ENCODE results near the gene PCSK6. TPM values are rescaled to one million over a fixed set of nuclear protein-coding genes. Genes with fewer than 3 reads are reported as not detected.

The PCSK6 gene
- total RNA-seq, 1 donor, result 0.54 TPM

DNA sequence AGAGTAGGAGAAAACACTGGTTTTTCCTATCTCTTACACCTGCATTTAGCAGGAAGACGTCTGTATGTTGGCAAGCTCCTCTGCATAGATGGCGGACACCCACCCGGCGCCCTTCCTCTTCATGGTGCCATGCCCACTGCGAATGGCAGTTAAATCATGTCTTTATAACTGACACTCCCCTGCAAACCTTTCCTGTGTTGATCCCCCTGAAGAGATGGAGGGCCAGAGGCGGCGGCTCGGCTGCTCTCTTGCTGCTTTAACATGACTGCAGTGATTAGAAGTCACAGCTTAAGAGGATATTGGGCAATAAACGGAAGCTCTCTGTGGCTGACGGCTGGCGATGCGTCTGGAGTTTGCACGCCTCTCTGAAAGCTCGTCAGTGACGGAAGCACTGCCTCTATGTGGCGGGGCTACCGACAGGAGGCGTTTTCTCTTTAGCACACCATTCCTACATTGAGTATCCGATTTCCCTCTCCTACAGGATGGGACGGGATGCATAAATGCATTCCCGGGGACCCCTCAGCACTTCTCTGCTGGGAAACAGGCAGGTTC is 168.9 kb downstream of the PCSK6 start:
- peak in 2 of 3 donors; percentile 87 to 93 for DNase-seq (ENCODE audit: low read depth in 2 of 3, low spot score in 2 of 3)

DNA sequence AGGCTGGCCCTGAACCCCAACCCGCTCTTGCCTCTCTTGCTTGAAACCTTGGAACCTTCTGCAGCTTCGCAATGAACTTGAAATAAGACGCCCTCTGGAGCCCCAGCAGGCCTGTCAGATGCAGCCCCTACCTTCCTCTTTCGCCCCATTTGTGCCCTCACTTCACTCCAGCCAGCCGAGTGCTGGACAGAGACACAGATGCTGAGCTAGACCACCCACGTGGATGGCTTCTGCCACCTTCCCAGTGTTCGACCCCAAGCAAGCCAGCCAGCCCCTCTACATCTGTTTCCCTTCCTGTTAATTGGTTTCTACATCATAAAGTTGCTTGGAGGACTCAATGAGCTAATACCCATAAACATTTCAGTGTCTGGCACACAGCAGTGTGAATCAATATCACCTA is 170.7 kb downstream of the PCSK6 start:
- DNase-seq (ENCODE audit: low read depth in 2 of 3, low spot score in 2 of 3), result peak in 1 of 3 donors; percentile 41

DNA sequence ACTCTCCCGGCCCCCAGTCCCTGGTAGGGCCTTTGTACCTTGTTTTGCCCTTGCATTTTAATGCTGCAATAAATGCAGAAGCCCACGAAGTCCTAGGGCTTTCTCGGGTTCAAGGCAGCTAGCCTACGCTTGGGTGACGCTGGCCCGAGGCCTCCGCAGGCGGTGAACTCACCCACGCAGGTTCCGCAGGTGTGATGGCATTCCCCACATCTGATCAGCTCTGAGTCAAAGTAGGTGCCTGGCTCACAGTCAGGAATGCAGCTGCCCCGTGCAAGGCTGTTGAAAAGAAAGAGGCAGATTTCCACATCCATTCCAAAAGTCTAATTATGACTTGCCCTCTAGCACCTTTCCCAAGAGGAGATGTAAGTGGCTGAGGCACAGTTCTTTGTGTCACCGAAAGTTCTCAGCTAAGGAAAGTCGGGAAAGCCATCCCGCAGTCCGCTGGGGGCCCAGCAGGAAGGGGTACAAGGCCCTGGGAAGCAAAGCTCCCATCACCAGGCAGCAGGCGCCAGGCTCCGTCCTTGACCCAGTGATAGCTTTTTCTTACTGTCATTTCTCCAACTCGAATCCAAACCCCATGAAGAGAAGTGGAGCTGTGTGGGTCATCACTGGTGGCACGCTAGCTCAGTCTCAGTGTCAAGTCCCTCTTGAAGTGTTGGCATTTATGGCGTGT is 171.2 kb downstream of the PCSK6 start:
- no peak for DNase-seq (ENCODE audit: low read depth in 2 of 3, low spot score in 2 of 3)

DNA sequence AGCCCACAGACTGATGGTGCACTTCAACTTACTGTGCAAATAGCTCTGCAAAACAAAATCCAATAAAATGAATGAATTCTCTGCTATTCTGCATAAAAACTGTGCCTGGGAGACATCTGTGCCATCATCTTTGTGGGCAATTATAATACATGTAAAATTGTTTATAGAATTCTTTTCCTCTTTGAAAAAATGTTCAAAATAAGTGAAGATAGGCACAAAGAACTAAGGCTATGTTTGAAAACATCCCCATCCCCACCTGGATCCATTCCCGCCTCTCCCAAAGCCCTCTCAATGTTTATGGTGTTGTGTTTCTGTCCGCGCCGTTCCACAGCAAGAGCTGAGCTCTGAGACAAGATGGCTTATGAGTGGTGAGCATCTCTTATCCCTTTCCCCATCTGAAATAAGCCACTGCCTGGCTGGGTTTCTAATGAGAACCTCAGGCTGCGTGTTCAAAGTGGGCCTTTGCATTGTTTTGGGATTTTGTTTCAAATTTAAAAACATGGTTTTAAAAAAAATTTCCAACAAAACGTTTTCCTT is 172.1 kb downstream of the PCSK6 start:
- no peak for DNase-seq (ENCODE audit: low read depth in 2 of 3, low spot score in 2 of 3)

DNA sequence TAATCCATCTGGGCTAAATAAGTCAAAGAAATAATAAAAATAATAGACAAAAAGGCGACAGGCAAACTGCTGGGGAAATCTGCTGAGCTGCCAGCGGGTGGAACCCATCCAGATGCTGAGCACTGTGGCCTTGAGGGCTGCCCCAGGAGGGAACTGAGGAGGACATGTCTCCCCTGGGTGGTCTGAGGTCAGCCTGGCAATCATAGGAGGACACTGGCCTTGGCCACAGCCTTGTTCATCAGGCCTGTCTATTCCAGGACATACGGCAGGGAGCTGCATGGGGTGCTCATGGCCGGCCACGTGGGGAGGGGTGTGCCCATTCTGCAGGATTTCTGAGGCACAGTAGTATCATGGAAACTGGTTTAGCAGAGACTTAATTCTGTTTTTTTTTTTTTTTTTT is 173.0 kb downstream of the PCSK6 start:
- DNase-seq (ENCODE audit: low read depth in 2 of 3, low spot score in 2 of 3), result no peak

DNA sequence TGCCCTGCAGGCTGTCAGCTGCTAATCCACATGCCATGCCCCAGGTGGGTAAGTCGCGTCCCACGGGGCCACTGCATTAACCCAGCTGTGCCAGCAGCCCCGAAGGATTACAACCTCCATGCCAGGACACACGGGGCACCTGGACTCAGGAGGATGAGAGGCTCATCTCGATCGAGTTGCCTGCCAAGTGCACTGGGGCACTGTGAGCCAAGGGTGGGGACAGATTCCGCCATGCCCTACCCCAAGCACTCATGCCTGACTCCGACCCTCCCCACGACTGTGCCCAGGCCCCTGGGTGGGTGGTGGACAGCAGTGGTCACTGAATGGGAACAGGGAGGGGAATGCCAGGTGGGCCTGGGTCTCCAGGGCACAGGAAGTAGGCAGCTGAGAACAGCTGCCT is 173.8 kb downstream of the PCSK6 start:
- no peak for DNase-seq (ENCODE audit: low read depth in 2 of 3, low spot score in 2 of 3)

DNA sequence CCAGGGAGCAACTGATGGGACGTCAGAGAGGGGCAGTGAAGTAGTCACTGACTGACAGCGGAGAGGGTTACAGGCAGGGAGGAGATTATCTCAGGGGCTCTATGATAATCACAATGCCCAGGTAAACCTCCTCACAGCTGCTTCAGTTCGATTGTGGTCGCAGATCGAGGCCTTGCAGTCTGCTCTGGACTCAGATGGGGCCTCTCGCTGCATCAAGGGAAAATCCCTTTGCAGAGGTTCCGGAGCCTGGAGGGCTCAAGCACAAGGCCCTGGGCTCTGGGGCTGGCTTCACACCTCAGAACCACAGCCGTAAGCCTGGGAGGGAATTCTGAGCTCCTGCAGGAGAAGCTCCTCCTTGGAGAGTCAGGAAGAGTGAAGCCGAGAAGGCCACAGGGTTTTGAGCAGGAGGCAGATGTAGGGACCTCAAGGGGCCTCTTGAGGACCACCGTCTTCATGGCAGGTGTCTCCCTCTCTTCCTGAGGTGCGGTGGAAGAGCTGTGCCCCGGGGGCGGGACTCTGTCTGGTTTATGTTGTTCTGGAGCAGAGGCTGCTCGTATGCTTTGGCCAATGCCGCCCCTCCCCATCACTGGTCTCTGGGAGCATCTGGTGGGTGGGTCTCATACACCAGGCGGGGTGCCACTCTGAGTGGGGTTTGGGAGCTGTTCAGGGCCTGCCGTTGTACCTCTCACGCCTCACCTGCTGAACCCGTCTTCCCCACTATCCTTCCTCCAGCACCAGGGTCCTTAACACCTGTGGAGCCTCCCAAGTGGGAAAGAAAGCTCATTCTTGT is 175.0 kb downstream of the PCSK6 start:
- DNase-seq (ENCODE audit: low read depth in 2 of 3, low spot score in 2 of 3), result no peak

DNA sequence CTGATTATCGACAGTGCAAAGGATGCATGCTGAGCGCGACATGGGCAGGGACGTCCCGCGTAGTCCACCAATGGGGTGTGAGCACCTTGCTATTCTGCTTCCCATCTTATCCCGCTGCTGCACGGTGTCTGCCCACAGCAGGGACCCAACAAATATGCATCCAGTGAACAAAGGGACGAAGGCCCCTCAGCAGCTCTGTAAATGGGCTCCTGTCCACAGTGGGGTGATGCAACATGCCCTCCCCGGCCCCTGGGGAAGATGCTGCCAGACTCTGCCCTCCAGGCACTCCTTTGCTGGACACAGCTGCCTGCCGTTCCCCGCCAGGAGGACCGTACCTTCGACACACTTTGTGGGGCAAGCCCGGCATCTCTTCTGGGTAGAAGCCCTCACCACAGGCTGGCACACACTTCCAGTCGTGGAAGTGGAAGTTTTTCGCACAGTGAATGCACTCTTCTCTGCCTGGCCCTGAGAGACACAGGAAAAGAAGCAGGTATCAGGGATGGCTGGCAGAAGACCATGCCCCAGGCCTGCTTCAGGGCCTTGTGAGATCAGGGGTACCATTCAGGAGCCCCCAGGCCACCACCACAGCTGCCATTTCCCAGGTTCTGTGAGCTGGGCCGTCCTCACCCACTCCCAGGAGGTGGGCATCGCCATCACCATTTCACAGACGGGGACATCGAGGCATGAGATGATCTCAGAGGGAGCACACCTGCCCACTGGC is 176.3 kb downstream of the PCSK6 start:
- DNase-seq (ENCODE audit: low read depth in 2 of 3, low spot score in 2 of 3), result no peak

DNA sequence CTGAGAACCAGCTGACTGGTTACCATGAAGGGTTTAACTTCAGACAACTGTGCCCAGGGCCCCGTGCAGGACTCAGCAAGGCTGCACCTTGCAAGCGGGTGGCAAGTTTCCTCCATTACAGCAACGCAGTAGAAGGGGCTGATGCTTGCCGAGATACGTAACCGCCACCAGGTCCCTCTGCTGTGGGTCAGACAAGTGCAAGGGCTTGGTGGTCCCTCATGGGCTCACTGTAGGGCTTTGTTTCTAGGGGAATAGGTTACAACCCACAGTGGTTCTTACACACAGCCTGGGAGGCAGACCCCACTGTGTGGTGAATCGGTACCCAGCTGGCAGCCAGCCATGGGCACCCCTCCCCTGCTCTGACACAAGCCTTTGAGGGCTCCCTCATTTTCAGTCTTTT is 179.0 kb downstream of the PCSK6 start:
- no peak for DNase-seq (ENCODE audit: low read depth in 2 of 3, low spot score in 2 of 3)

DNA sequence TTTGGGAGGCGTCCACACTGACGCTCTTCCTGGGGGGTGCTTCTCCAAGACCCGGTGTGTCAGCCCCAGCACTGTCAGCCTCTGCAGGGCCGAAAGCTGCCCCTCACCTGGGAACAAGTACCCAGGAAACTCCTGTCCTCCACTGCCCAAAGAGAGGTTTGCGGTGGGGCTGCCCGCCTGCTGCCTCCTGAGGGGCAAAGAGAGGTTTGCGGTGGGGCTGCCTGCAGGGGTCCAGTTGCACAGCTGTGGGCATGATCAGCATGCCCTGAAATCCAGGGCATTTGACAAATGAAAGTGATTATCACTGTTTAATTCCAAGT is 179.4 kb downstream of the PCSK6 start:
- DNase-seq (ENCODE audit: low read depth in 2 of 3, low spot score in 2 of 3), result no peak

DNA sequence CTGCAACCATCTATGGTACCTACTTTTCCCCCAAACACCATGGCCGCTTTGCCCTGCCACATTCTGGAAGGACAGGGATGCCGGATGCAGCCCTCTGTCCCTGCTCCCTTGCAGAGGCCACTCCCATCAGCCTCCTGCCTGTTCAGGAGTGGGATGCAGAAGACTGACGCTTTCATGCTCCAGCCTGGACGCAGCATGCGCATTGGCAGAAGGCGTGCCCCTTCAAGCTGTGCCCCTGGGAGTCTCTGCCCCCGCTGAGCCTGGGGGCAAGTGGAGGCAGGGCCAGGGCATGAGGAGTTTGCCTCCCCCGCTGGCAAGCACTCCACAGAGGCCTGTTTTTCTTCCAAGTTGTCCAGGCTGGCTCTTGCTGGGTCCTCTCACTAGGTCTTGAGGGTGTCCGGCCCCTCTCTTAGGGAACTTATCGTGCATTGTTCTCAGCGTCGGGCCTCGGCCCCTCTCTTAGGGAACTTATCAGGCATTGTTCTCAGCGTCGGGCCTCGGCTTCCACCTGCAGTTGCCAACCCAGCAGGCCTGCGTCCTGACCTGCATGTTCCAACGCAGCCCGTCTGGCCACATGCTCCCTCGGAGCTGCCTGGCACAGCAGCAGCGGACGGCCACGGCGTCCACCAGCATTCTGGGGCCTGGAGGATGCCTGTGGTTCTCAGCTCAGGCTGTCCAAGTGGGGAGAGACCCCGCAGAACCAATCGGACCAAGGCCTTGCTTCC is 179.9 kb downstream of the PCSK6 start:
- DNase-seq (ENCODE audit: low read depth in 2 of 3, low spot score in 2 of 3), result no peak

DNA sequence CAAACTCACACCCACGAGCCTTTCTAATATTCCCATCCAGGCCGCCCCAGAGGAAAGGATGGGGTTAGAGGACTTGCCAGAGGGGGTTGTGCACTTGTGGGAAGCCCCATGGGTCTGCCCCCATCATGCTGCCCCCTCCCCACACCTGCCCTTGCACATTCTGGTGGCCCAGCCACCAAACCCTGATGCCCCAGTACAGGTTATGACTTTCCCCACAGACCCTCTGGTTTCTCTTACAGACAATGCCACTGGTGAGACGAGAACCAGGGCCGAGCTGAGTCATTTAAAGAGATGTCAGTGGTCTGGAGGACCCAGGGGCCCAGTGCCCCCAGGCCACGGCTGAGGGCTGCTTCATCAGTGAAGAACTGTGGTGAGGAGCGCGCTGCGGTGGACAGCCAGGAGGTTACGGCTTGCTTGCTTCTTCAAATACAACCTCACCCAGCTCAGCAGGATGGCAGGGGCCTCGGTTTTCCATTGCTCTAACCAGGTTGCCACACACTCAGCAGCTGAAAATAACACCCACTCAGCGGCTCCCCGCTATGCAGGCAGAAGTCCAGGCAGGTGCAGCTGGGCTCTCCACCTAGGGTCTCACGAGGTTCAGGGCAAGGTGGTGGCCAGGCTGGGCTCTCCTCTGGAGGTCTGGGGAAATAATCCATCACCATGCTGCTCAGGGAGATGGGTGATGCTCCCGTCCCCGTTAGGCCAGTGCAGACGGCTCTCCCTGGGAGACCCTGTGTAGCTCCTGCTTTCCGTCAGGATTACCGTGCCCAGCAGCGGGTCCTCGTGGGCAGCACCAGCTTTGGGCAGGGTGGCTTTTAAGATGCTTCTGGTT is 180.7 kb downstream of the PCSK6 start:
- no peak for DNase-seq (ENCODE audit: low read depth in 2 of 3, low spot score in 2 of 3)

DNA sequence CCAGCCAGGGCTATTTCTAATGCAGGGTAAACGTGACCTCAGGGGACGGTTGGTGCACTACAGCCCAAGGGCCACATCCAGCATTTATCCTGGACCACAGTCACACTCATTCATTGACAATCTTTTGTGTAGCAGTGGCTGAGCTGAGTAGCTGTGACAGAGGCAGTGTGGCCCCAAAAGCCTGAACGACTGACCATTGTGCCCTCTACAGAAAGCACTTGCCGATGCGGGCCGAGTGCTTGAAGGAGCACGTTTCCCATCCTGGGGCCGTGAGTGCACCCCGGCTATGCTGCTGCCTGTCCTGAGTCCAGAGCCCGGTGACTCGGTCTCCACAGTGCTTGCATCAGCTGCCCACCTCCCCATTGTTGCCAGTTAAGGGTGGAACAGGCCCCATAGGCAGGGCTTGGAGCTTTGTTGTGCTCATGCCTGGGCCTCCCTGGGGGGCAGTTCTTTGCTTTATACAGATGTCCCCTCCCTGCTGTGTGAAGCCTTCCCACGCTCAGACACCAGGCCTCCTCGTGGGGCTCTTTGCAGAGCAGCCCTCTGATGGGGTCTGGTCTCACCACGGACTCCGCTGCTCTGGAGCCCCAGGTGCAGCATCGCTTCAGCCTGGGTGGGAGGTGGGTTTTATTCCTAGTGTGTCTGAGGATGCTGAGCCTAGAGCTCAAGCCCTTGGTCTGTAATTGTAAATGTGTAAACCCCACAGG is 181.5 kb downstream of the PCSK6 start:
- DNase-seq (ENCODE audit: low read depth in 2 of 3, low spot score in 2 of 3), result no peak

DNA sequence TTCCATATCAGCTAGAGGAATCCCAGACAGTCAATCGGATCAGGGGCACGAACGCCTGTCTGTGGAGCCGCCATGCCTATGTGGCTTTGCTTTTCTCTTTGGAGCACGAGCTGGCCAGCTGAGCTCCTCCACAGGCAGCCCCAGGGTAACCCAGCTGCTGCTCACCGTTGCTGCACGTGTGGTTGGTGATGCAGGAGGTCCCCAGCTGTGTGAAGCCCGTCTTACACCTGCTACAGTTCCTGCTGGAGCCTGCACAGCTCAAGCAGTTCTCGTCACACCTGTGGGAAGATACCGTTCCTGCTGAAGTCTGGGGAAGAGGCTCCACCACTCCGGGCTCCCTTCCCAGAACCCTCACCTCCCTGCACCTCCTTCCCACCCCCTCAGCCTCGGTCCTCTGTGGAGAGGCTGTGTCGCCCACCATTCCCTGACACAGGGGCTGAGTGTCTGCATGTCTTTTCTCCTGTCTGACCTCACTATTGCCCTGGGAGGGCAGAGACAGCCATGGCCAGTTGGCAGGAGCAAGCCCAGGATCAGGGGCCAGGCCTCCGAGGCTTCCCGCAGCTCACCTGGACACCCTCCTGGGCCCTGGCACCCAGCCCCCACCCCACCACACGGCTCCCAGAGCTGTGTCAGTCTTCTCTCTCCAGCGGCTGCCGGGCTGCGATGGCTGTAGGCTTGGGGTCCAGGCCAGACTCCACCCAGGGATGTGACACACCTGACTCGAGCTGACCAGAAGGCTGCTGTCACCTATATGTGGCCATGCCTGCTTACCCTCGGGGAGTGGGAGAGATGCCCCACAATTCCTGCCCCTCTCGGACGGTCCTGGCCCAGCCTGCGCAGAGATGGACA is 182.2 kb downstream of the PCSK6 start:
- DNase-seq (ENCODE audit: low read depth in 2 of 3, low spot score in 2 of 3), result no peak

DNA sequence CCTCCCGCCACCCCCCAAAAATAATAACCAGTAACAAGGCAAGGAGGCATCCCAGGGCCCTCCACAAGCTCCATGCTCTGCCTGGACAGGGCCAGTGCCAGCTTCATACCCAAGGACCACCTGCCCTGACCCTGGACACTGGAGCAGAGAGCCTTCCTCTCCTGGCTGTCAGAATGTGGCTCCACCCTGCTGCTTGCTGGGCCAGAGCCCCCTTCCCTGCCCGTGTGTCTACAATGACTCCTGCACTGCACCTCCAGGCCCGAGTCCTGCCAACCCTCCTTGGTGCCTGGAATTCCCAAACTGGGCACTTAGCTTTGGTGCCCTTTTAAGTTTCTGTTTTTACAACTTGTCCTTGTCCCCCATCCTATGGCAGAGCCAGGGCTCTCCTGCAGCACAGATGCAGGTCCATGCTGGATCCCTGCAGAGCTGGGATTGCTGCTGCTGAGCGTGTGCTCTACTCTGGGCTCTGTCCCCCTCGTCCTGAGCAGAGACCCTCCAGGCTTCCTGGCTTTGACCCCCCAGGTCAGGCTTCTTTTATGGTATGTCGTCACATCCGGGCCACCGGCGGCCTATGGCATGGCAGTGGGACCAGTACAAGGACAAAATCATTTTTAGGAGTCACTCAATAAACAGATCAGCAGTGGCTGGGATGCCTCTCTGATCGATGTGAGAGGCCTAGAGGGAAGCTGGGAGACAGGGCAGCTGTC is 183.0 kb downstream of the PCSK6 start:
- DNase-seq (ENCODE audit: low read depth in 2 of 3, low spot score in 2 of 3), result no peak

DNA sequence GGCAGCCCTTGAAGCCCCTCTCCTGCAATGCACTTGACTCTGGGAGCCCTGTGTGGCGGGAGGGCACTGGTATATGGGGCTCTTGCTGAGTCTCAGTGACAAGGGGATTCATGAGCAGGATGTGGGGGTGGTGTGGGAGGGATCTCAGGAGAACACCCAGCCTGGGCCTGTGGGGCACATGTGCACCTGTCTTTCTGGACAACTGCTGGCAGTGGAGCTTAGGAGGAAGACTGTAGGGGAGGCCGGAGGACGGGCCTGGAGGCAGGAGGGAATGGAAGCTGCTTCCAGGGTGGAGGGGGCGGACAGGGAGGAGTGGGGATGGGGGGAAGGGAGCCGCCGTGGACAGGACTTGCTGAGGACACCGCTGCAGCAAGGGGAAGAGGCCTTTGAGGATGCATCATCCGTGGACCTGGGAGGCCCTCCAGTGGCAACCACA is 183.7 kb downstream of the PCSK6 start:
- no peak for DNase-seq (ENCODE audit: low read depth in 2 of 3, low spot score in 2 of 3)

DNA sequence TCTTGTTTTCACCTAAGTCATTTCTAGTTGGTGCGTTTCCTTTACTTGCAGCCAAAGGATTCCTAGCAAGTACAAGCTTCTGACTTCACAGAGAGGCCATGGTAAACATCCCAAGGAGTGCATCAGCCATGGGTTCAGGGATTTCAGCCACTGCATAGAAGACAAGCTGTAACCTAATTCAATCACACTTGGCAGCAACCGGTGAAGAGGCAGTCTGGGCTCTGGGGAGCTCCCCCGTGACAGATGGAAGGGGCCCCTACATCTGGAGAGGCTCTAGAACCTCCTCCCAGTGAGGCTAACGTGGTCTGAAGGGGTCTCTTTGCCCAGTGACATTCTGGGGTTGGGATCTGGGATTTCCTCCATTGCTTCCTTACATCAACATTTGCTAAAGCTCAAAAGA is 186.1 kb downstream of the PCSK6 start:
- DNase-seq (ENCODE audit: low read depth in 2 of 3, low spot score in 2 of 3), result no peak

Measured in hematopoietic multipotent progenitor cell (in vitro differentiated cells).